Measurements from ENCODE around the gene RBL1.
"Not testable (repeated sequence)": the region's sequence is repeated elsewhere in the genome, so short reads cannot be mapped to it uniquely, and the experiment has no call there.

RBL1 gene

GRCh38 chr20:37095599-37096414 is at the start of gene RBL1:
TSS of gene RBL1 (minus strand) at chr20:37095997. CDS start at chr20:37095928, 69 bp downstream.
- peak; percentile 84 for DNase-seq

GRCh38 chr20:37144856-37145404 is 49.1 kb upstream of the RBL1 start:
- no peak for DNase-seq

- no peak for DNase-seq
Measured at GRCh38 chr20:37142708-37143107, 46.9 kb upstream of the RBL1 start.

- no peak for DNase-seq
Measured at GRCh38 chr20:37137547-37137946, 41.8 kb upstream of the RBL1 start.

GRCh38 chr20:37133952-37134351 is 38.2 kb upstream of the RBL1 start:
- no peak for DNase-seq

GRCh38 chr20:37131486-37131885 is 35.7 kb upstream of the RBL1 start:
- DNase-seq, result no peak

GRCh38 chr20:37128803-37129202 is 33.0 kb upstream of the RBL1 start:
- no peak for DNase-seq

GRCh38 chr20:37126290-37126689 is 30.5 kb upstream of the RBL1 start:
- not testable (repeated sequence) for DNase-seq

GRCh38 chr20:37123441-37123840 is 27.6 kb upstream of the RBL1 start:
- DNase-seq, result peak; percentile 49

GRCh38 chr20:37120497-37120896 is 24.7 kb upstream of the RBL1 start:
- DNase-seq, result no peak

- DNase-seq, result no peak
Measured at GRCh38 chr20:37119356-37120036, 23.7 kb upstream of the RBL1 start.

- DNase-seq, result no peak
Measured at GRCh38 chr20:37114012-37114411, 18.2 kb upstream of the RBL1 start.

GRCh38 chr20:37111926-37112455 is 16.2 kb upstream of the RBL1 start:
- DNase-seq, result no peak

GRCh38 chr20:37108676-37109075 is 12.9 kb upstream of the RBL1 start:
- no peak for DNase-seq

GRCh38 chr20:37102571-37102970 is 6.8 kb upstream of the RBL1 start:
- no peak for DNase-seq

GRCh38 chr20:37096415-37097041 is 731 bp upstream of the RBL1 start:
- no peak for DNase-seq

- peak; percentile 55 for DNase-seq
Measured at GRCh38 chr20:37095108-37095598, 644 bp downstream of the RBL1 start.

GRCh38 chr20:37090407-37090806 is 5.4 kb downstream of the RBL1 start:
- no peak for DNase-seq

GRCh38 chr20:37081717-37082289 is 14.0 kb downstream of the RBL1 start:
- DNase-seq, result peak; percentile 17

- DNase-seq, result no peak
Measured at GRCh38 chr20:37077009-37077408, 18.8 kb downstream of the RBL1 start.

GRCh38 chr20:37075932-37076685 is 19.7 kb downstream of the RBL1 start:
- no peak for DNase-seq

Measured in CD4-positive, alpha-beta T cell treated with Interferon gamma for 1 hour (primary cell).